GM08714 (cell line): ENCODE measurements around the gene SPTLC2.

Experiments used
- H3K4me3 ChIP-seq: fragments of 200-500 bp; sonication (Bioruptor generic); 2 replicates; pipeline ENCODE4 v1.5.1; 2014; ENCODE audit warnings: mild to moderate bottlenecking, low read length, inconsistent platforms
- ZNF274 ChIP-seq: IDR thresholded peaks from 2 replicates; pipeline ENCODE4 v1.6.1; 2012; ENCODE audit warnings: mild to moderate bottlenecking, low read depth, low read length

The SPTLC2 gene

DNA sequence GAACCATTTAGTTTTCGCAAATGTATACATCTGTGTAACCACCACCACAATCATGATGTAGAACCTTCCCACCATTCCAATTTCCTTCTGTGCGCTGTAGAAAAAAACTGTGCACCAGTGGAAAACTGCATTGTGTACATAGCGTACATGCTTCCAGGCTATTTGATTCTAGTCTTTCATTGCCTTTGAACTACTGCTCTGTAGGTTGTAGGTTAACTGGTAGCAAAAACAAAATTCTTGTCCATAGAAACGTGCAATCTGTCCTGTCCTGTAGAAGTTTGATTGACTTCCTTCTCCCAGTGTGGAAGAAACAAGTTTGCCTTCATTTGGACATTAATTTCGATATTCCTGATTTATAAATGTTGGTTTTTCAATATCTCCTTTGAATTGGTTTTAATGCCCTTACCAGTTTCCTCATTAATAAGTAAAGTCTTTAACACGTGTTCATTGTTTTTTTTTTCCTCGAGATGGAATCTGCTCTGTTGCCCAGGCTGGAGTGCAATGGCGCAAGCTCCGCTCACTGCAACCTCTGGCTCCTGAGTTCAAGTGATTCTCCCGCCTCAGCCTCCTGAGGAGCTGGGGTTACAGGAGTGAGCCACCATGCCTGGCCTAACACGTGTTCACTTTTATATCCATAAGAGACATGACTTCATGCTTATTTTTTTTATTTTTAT lies 114.2 kb downstream of the SPTLC2 start:
- no peak for TF ChIP-seq ZNF274

DNA sequence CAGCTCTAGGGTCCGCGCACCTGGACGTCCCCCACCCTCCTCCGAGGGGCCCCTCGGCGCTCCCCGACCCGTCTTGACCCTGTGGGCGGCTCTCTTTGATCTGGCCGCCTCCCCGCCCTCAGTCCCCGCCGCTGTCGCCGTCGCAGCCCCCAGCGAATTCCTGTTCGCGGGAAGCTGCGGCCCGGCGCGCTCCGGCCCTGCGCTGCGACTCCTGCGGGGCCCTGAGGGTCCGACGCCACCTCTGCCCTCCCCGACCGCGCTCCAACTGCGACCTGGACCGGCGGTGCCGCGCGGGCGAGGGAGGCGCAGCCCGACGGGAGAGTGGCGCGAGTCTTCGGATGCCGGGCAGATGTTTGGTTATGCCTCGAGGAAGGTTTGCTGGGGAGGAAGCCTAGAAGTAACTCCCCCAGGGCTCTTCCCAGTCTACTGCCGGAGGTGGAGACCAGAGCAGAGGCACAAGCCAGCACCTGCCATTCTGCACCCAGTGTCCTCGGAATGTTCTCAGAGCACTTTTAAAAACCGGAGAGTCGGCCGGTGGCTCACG lies 117.4 kb downstream of the SPTLC2 start:
- H3K4me3 ChIP-seq: peak overlapping the region; percentile 54; the same call in 1 of the 2 replicates
- TF ChIP-seq ZNF274: no peak

More for the DNA sequence above, 114.2 kb downstream of the SPTLC2 start:
- no peak overlapping the region for H3K4me3 ChIP-seq

DNA sequence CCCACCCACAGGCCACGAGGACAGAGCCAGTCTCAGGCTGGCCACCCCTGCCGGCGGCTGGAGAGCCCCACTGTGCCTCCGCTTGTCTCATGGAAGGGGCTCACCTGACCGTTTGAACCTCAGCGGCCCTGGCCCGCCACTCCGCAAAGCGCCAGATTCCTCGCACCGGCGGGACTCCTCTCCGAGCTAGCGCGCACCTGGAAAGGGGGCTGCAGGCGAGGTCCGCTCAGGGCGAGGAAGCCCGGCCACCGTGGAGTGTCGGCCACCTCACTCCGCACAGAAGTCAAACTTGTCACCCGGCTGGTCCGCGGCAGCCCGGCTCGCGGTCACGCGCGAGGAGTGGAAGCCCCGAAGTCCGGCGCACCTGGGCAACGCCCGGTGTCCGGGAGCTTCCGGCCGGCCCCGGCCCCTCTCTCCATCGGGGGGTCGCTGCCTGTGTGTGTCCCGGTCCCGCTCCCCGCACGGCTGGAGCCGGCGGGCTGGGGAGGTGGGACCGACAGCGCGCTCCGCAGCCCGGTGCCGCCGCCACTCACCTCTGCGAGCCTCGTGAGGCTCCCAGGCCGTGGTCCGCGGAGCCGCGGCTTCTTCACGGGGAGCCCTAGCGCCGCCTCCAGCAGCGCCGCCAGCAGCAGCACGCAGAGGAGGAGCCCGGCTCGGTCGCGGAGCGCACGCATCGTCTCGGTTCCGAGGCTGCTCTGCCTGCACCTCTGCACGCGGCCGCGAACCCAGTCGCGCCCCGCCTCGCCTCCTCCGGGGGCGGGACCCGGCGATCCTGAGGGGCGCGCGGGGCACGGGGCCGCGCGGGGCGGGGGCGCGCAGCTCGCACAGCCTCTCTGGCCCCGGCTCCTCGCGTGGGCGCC lies 118.1 kb downstream of the SPTLC2 start, which contains the start of gene ISM2:
TSS of gene ISM2 (minus strand) at position 697 of the 860 bp plus-strand sequence. CDS start at position 674, 23 bp downstream.
- no peak for TF ChIP-seq ZNF274
- H3K4me3 ChIP-seq: peak within 1 kb of the TSS; percentile 54; the same call in 1 of the 2 replicates

DNA sequence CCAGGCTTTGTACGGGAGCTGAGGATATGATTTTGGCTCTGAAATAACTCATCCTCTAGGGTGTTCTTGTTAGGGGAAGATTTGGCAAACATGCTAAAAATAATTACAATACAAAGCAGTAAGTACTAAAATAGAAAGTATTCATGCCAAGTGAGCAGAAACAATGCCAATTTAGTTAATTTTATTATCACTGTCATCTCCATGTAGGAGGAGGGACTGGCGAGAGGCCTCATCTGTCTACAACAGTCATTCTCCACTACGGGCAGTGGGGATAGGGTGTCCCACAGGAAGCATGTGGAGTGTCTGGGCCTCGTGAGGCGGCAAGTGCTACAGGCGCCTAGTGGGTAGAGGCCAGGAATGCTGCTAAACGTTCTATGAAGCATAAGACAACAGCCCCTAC lies 121.1 kb downstream of the SPTLC2 start:
- no peak overlapping the region for H3K4me3 ChIP-seq
- no peak for TF ChIP-seq ZNF274

DNA sequence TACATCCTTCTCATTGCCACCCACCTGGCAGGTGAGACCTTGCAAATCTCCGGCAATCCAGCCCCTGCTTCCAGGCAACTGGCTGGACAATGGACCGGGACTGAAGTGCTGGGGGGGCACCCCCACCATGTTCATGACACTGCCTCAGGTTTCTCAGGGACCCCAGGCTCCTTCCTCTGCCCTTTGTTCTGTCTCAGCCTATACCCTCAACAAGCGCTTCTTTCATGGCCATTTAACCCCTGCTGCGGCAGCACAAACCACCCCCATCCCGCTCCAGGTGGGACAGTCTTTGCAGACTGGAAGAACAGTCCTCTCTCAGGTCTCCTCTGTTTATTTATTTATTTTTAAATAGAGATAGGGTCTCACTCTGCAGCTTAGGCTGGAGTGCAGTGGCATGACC lies 125.4 kb downstream of the SPTLC2 start:
- H3K4me3 ChIP-seq: no peak overlapping the region

DNA sequence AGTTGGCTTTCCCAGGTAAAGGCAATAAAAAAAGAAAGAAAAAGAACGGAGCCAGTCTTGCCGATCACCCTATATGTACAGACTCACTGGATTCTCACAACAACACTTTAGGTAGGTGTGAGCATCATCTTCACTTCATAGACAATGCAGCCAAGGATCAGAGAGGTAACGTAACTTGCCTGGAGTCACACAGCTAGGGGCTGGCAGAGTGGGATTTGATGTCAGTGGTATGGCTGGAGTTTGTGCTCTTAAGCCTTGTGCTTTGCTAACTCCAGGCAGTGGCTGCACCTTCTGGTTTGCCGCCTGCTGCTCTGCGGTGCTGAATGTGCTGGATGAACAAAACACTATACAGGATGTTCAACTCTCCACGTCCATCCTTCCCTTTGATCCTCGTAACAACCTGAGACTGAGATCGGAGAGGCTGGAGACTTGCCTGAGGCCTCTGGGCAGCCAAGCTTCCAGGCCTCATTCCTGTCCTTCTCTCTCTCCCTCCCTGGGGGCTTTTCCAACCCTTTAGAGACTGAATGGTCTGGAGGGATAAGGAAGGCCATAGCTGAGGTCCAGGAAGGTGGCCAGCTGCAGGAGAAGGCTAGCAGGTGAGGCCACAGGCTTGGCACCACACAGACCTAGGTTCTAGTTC lies 126.0 kb downstream of the SPTLC2 start:
- no peak for TF ChIP-seq ZNF274
- H3K4me3 ChIP-seq: no peak overlapping the region

More for the DNA sequence above, 125.4 kb downstream of the SPTLC2 start:
- no peak for TF ChIP-seq ZNF274

DNA sequence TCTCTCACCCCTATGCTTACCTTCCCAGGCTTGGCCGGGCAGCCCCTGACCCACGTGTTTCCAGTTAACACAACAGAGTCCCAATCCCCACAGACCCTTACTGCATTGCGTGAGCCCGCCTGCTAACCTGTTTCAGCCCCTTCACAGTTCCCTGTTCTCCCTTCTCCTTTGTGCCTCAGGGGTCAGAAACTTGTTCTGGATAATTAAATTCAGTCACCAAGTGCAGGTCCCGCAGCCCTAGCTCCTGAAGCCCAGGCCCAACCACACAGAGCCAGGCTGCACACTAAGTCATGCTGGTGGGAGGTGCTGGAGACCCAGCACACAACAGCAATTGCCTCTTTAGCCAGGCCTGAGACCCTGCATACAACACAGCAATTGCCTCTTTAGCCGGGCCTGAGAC lies 127.4 kb downstream of the SPTLC2 start:
- TF ChIP-seq ZNF274: no peak
- H3K4me3 ChIP-seq: no peak overlapping the region

DNA sequence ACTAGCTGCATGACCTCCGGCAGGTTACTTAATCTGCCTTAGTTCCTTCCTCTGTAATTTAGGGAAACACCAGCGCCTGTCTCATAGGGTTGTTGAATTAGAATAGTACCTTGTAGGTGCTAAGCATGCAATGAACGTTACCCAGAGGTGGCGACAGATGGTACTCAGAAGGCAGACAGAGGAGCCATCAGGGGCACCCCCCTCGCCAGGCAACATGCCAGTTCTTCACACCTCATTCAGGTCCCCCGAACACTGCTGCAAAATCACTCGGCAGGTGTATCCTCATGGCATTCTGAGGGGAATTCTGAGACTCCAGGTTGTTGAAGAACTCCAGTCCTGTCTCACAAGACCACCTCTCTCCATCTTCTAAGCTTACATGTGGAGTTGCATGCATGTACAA lies 127.9 kb downstream of the SPTLC2 start:
- no peak for TF ChIP-seq ZNF274
- no peak overlapping the region for H3K4me3 ChIP-seq

DNA sequence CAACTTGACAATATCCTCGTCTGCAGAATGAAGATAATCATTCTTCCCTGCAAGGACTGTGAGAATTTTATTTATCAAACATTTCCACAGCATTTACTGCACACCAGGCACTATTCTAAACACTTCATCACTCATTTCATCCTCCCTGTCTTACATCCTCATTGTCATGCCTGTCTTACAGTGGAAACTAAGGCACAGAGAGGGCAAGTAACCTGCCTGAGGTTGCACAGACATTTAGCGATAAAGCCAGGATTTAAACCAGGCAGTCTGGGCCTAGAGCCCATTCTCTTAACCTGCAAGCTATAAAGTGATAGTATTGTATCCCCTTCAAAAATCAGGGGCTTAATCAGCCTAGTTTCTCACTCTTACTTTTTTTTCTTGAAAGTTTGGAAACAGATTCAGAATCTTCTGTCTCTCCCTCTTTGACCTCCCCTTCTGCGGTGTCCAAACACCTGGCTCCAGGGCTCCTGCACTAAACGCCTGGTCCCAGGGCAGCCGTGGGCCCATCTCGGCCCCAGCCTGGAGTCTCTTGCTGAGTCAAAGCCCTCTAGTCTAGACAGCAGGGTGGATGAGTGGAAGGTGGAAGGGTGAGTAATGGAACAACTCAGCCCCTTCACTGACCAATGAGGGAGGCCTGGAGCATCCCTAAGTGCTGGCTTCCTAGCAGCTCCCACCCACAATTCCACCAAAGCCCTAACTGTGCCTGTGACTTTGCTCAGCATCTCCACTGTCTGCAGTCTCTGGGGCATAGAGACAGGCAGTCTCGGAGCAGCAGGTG lies 130.3 kb downstream of the SPTLC2 start:
- H3K4me3 ChIP-seq: no peak overlapping the region
- TF ChIP-seq ZNF274: no peak

DNA sequence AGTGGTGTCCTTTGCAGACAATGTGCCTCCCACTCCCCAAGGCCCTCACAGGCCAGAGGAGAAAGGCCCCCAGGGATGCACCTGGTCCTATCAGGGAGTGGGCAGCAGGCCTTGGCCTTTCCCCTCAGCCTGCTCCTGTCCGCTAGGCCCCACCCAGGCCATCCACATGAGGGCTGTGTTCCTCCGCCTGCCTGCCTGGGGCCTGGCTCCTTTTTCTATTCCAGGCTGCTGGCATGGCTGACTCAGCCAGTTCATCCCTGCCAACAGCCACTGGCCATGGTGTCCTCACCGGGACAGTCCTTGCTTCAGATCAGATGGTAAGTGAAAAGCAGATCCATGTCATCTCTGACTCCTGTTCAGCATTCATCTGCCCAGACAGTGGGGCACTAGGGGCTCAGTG lies 131.2 kb downstream of the SPTLC2 start:
- no peak for TF ChIP-seq ZNF274
- H3K4me3 ChIP-seq: no peak overlapping the region

DNA sequence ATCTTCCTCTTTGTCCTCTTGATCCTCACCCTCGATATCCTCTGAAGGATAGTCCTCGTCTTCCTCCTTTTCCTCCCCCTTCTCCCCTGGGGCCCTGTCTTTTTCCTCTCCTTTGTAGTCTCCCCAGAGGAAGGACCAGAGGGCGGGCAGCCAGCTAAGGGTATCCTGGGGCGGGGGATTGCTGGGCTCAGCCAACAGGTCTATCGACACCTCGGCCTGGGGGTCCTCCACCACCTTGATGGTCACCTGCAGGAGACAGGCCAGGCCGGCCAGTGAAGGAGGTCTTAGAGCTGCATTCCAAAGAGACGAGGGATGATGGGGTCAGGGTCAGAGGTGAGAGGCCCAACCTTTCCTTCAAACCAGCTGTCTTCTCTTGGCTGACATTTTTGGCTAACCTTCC lies 134.0 kb downstream of the SPTLC2 start:
- H3K4me3 ChIP-seq: no peak overlapping the region
- no peak for TF ChIP-seq ZNF274

DNA sequence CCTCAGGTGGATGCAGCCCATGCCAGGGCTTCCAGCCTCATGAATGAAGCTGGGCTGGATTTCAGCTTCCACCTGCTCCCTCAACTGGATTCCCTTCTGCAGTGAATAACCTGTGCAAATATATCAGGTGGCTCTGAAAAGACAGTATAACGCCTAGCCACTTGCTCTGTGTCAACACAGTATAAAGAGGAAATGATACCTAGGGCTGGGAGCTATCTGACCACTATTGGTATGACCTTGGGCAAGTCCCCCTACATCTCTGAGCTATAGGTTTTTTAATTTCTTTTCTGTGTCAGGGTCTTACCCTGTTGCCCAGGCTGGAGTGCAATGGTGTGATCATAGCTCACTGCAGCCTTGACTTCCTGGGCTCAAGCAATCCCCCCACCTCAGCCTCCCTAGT lies 137.6 kb downstream of the SPTLC2 start:
- no peak overlapping the region for H3K4me3 ChIP-seq
- no peak for TF ChIP-seq ZNF274

DNA sequence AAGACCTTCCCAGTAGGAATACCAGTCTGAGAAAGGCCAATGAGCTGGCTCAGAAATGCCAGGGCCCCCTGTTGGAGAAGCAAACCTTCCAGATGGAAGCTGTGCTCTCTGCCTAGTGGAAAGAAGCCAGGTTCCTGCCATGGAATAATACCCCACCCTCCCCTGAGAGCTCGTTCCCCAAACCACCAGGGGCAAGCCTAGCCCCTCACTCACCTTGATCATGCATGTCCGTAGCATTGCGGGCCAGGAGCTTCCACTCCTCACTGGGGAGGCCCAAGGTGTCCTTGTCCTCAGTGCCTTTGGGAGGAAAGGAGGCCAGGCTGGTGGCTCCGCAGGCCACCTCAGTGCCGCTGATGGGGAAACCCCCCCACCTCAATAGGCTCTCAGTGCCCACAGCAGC lies 138.4 kb downstream of the SPTLC2 start:
- no peak overlapping the region for H3K4me3 ChIP-seq
- TF ChIP-seq ZNF274: no peak
